AG04450 (cell line): Measurements from ENCODE around the gene PLCB2. TPM values are rescaled to one million over a fixed set of nuclear protein-coding genes. Genes with fewer than 3 reads are reported as not detected.

Experiments
- CTCF ChIA-PET: fragments of 300-600, 350-600 bp; formaldehyde crosslinking; extraction: SDS; loops from one replicate; lab custom pipeline; 2022; ENCODE audit warnings: antibody characterized with exemption, inconsistent platforms; lab: Charles Lee
- POLR2A ChIA-PET: fragments of 350-600 bp; formaldehyde crosslinking; extraction: SDS; loops from one replicate; lab custom pipeline; 2021; ENCODE audit warnings: antibody characterized with exemption, inconsistent platforms; lab: Yijun Ruan, JAX
- DNase-seq: peaks from one replicate; pipeline ENCODE4 v3.0.0-alpha.2; 2011; ENCODE audit warnings: low read depth, low spot score
- H3K27ac ChIP-seq: one replicate; pipeline ENCODE4 v1.5.1; 2012; ENCODE audit warnings: low read depth, low read length, control low read depth
- H3K27me3 ChIP-seq: one replicate; pipeline ENCODE4 v1.6.0; 2012; ENCODE audit warnings: low read length; ENCODE audit not compliant: control insufficient read depth, insufficient read depth
- H3K4me3 ChIP-seq: 2 replicates; pipeline ENCODE4 v1.5.1; 2011; ENCODE audit warnings: mild to moderate bottlenecking, low read depth, low read length, control low read depth
- H3K9me3 ChIP-seq: 2 replicates; pipeline ENCODE4 v1.5.1; 2012; ENCODE audit warnings: low read length; ENCODE audit not compliant: control insufficient read depth, insufficient read depth
- polyA plus RNA-seq: library from polyadenylated mRNA; depleted of rRNA; stranded (reverse); fragments of >200 nt; gene quantifications from 2 replicates; pipeline ENCODE4 v1.2.3, GENCODE V29; 2011
- TF ChIP-seq, protein P1 (sequence below): IDR thresholded peaks from 2 replicates; pipeline ENCODE4 v1.5.1; 2011; ENCODE audit warnings: low read depth, low read length, control low read depth, inconsistent platforms

The PLCB2 gene
- polyA plus RNA-seq, 1 experiment = 0.24 TPM

DNA sequence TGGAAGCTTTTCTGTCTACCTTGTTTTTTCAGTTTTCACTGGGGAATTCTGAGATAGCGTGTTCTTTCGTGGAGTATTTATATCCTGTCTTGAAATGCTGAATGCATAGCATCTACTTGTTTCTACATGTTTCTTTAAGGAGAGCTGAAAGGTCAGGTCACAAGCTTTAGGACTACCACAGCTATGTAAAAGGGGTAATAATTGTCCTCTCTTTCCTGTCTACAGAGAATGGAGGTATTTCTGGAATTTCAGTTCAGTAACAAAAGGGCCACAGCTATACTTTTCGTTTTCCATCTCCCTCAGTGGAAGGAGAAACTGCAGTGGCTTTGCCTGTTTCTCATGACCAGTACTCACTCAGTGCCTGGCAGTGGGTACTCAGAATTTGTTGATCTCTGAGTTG, 20.4 kb upstream of the PLCB2 start:
- peak overlapping the region; percentile 62 for H3K27ac ChIP-seq
- H3K27me3 ChIP-seq = no peaks in the 10 kb centered on the region
- no peaks in the 10 kb centered on the region for H3K9me3 ChIP-seq
- no peak overlapping the region for H3K4me3 ChIP-seq
- DNase-seq = no peak
- ChIA-PET POLR2A (interaction anchor here (1.0 to 7.6 kb wide), 3 partner anchors 12 to 17 kb away, joined by 3 to 101 read pairs (median 5); partner anchors contain the start of gene CCDC9B), CTCF (interaction anchor here (1.0 to 4.1 kb wide), 5 partner anchors 11 to 53 kb away, joined by 3 to 50 read pairs (median 6); partner anchors contain the start of gene CCDC9B)
- TF ChIP-seq, protein P1, sequence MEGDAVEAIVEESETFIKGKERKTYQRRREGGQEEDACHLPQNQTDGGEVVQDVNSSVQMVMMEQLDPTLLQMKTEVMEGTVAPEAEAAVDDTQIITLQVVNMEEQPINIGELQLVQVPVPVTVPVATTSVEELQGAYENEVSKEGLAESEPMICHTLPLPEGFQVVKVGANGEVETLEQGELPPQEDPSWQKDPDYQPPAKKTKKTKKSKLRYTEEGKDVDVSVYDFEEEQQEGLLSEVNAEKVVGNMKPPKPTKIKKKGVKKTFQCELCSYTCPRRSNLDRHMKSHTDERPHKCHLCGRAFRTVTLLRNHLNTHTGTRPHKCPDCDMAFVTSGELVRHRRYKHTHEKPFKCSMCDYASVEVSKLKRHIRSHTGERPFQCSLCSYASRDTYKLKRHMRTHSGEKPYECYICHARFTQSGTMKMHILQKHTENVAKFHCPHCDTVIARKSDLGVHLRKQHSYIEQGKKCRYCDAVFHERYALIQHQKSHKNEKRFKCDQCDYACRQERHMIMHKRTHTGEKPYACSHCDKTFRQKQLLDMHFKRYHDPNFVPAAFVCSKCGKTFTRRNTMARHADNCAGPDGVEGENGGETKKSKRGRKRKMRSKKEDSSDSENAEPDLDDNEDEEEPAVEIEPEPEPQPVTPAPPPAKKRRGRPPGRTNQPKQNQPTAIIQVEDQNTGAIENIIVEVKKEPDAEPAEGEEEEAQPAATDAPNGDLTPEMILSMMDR = no peak

DNA sequence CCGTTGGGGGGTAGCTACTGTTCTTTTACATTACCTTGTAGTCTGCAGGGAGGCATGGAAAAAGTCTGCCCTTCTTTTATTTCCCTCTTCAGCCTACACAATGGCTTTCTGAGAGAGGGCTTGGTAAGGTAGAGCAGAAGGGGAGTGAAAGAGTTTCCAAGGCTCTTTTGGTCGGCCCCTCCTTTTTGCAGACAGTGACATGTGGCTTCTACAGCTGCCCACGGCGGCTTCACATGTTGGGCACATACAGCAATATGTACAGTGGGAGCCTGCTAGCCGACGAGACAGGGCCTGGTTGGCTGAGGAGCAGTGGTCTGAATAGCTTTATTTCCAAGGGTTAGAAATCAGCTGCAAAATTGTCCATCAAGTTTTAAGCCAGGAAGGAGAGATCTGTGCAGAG, 19.7 kb upstream of the PLCB2 start:
- POLR2A ChIA-PET = interaction anchor here (7.6 kb wide), 1 partner anchor 12 kb away, joined by 101 read pairs; the partner anchor contains the start of gene CCDC9B
- DNase-seq = no peak
- peak overlapping the region; percentile 49 for H3K27ac ChIP-seq

GRCh38 chr15:40325700-40326099, 18.0 kb upstream of the PLCB2 start:
- Histone ChIP-seq H3K27ac (no peak overlapping the region), H3K4me3 (no peak overlapping the region), H3K9me3 (no peaks in the 10 kb centered on the region; the same call in 1 of the 2 replicates), H3K27me3 (no peaks in the 10 kb centered on the region)
- TF ChIP-seq, protein P1 = no peak
- ChIA-PET CTCF (interaction anchor here (1.3 to 2.2 kb wide), 3 partner anchors 13 to 47 kb away, joined by 5 to 18 read pairs (median 6); no protein-coding TSS in a partner anchor), POLR2A (interaction anchor here (7.6 kb wide), 1 partner anchor 14 kb away, joined by 101 read pairs; the partner anchor contains the start of gene CCDC9B)
- no peak for DNase-seq

More for the DNA sequence above, 19.7 kb upstream of the PLCB2 start:
- 0 out of 2 replicates have a peak overlapping the region, but pooled peaks have one; percentile 7 for H3K4me3 ChIP-seq
- CTCF ChIA-PET = interaction anchor here (2.2 to 4.1 kb wide), 3 partner anchors 12 to 48 kb away, joined by 5 to 50 read pairs (median 11); partner anchors contain the start of gene CCDC9B
- H3K9me3 ChIP-seq = no peaks in the 10 kb centered on the region; the same call in 1 of the 2 replicates
- TF ChIP-seq, protein P1 = no peak
- H3K27me3 ChIP-seq = no peaks in the 10 kb centered on the region

DNA sequence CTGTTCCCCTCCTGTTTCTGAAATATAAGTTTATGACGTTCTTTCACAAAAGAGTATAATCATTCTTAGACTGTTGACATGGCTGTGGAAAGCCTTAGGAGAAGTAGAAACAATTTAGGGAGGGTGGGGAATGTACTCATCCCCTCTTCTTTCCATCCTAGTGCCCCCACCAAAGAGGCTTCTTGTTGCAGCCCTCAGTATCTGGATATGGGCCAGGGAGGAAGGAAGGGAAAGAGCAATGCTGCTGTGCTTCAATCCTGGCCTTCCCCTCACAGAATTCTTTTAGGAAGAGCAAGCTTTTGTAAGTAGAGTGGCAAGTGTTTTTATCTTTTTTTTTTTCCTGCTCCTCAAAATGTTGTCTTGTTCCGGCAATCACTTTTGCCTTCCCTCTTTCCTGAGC, 17.5 kb upstream of the PLCB2 start:
- TF ChIP-seq, protein P1 = no peak
- H3K27ac ChIP-seq = no peak overlapping the region
- no peaks in the 10 kb centered on the region; the same call in 1 of the 2 replicates for H3K9me3 ChIP-seq
- no peak for DNase-seq
- POLR2A ChIA-PET = interaction anchor here (7.6 kb wide), 1 partner anchor 15 kb away, joined by 101 read pairs; the partner anchor contains the start of gene CCDC9B
- H3K27me3 ChIP-seq = no peaks in the 10 kb centered on the region
- CTCF ChIA-PET = interaction anchor here (0.6 to 2.2 kb wide), 4 partner anchors 14 to 46 kb away, joined by 5 to 18 read pairs (median 6); no protein-coding TSS in a partner anchor
- H3K4me3 ChIP-seq = peak overlapping the region; percentile 71
